GM19193 (cell line): ENCODE data around the gene AIG1.

ENCODE experiments used
- POLR2A ChIP-seq: IDR thresholded peaks from 4 replicates; pipeline ENCODE4 v1.6.1; 2011; ENCODE audit not compliant: insufficient read depth, insufficient read length; ENCODE audit errors: extremely low read depth

AIG1 gene

GRCh38 chr6:143236151-143236798 is 175.6 kb downstream of the AIG1 start:
- TF ChIP-seq POLR2A: no peak

GRCh38 chr6:143238306-143238705 is 177.6 kb downstream of the AIG1 start:
- no peak for TF ChIP-seq POLR2A

GRCh38 chr6:143241111-143241510 is 180.4 kb downstream of the AIG1 start:
- TF ChIP-seq POLR2A: no peak

- TF ChIP-seq POLR2A: no peak
Measured at GRCh38 chr6:143241911-143242310, 181.2 kb downstream of the AIG1 start.

DNA sequence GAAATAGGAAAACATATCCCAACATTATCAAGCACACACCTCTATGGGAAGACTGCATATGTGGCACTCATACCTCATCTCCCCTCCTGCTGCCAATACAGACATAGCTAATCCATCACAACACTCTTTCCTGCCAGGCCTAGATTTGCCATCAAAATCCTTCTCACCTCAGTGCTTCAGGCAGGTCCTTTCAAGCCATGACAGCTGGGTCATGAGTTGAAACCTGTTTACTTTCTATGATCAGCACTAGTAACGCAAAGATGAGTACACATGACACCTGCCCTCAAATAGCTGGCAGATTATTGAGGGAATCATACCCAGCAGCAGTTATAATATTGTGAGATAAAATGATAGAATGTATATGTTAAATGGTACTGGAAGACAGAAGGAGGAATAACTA is 183.1 kb downstream of the AIG1 start:
- no peak for TF ChIP-seq POLR2A

- TF ChIP-seq POLR2A: no peak
Measured at GRCh38 chr6:143245656-143246055, 185.0 kb downstream of the AIG1 start.

GRCh38 chr6:143247586-143247985 is 186.9 kb downstream of the AIG1 start:
- no peak for TF ChIP-seq POLR2A

DNA sequence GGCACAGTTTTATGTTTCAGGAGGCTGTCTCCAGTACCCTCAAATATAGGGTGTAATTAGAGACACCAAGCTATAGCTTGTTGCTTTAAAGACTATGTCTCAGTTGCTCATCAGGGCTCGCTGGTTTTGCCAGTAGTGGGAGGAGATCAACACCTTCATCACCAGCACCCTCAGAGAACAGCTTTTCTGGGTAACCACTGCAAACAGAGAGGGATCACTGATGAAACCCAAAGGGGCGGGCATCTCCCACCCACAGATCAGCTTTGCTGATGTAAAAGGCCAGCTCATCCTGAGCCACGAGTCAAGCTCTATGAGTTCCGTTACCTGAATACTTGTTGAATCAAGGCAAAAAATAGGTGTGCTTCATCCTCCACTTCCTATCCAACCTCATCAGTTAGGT is 187.7 kb downstream of the AIG1 start:
- TF ChIP-seq POLR2A: no peak

GRCh38 chr6:143251288-143251687 is 190.6 kb downstream of the AIG1 start:
- no peak for TF ChIP-seq POLR2A

DNA sequence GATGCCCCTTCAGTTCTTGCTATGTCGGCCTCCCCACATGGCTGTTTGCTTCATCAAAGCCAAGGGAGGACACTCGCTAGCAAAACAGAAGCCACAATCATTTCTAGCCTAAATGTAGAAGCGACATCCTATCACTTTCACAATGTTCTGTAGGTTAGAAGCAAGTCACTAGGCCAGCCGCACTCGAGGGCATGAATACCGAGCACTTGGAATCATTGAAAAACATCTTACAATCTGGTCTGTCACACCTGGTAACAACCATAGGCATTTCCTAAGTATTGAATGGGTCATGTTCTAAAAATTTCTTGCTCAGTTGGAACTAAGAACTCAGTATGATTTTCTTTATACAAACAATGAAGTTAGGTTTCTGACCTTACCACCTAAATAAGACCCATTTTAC is 192.3 kb downstream of the AIG1 start:
- TF ChIP-seq POLR2A: no peak

- TF ChIP-seq POLR2A: no peak
Measured at GRCh38 chr6:143253586-143253985, 192.9 kb downstream of the AIG1 start.

- TF ChIP-seq POLR2A: no peak
Measured at GRCh38 chr6:143258945-143259344, 198.3 kb downstream of the AIG1 start.

DNA sequence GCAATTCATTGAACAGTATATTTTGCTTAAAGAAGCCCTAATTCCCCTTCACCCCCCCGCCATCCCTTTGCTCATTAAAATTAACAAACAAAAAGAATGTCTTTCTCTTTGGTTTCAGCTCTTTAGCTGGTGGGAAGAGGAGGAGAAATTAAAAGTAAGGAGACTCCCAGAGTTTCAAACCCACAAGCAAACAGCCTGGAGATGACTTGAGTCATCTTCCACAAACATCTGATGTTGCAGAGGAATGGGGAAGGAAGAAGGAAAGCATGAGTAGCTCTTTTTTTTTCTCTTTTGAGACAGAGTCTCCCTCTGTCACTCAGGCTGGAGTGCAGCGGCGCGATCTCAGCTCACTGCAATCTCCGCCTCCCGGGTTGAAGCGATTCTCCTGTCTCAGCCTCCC is 200.2 kb downstream of the AIG1 start:
- TF ChIP-seq POLR2A: no peak

DNA sequence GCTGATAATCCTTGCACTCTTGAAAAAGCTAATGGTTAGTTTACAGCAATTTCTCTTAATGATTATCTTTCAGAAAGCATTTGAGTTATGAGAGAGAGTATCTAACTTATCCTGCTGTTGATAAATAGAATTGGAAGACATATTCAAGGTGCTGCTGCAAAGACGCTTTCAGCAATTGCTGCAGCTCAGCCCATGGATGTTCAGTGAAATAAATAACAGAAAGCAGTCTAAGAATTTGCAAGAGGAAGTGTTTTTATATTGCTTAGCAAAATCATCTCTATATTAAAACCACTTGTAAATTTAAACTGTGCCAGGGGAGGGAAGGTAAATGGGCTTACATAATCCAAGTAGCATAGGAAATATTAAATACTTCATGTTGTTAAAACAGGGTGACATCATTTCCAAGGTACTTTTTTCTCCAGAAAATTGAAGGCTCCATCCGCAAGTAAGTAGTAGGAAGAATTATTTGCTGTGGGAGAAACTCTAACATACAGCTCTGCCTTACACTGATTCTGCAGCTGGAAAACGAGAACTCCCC is 201.3 kb downstream of the AIG1 start:
- TF ChIP-seq POLR2A: no peak

- TF ChIP-seq POLR2A: no peak
Measured at GRCh38 chr6:143262859-143263258, 202.2 kb downstream of the AIG1 start.

- TF ChIP-seq POLR2A: no peak
Measured at GRCh38 chr6:143264379-143264778, 203.7 kb downstream of the AIG1 start.
